ENCODE data around the gene TSC22D2.

DNA sequence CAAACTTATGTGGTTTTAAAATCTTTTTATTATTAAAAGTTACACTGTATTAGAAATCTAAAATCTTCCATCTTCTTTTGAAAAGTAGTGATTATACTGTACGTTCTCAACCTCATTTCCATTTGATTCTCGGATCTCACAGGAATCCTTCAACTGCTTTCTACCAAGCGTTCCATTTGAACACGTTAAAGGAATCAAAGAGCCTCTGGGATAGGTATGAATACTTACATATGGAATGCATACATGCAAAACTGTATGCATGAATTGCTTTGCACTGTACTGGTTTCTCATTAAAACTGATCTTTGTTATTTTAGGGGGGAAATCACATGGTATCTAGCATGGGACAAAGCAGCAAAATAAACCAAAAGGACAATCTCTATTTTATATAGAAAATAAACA is 14.8 kb downstream of the TSC22D2 start:
- no peak for TF ChIP-seq CTCF (IDR thresholded peaks at IDR 0.05; ENCODE audit: control extremely low read depth in 1 of 3, insufficient read depth in 1 of 3, low read depth in 1 of 3, low read length in 3 of 3)
- TF ChIP-seq POLR2A (IDR thresholded peaks at IDR 0.05; ENCODE audit: control extremely low read depth in 1 of 2, low read depth in 2 of 2, low read length in 2 of 2), result no peak

Measured in H1 (cell line).